A673 (cell line): ENCODE results near the gene RPS6KA2.

Experiments
- CTCF ChIP-seq: fragments of 300-800, 200-600 bp; sonication (generic); conservative IDR thresholded peaks from 2 replicates; pipeline ENCODE4 v1.5.1; 2017; ENCODE audit warnings: low read depth, mild to moderate bottlenecking, antibody characterized with exemption, low read length, moderate library complexity, mixed read lengths
- EZH2 ChIP-seq: fragments of 200-600 bp; sonication (generic); IDR thresholded peaks from 2 replicates; pipeline ENCODE4 v1.6.1; 2017; ENCODE audit warnings: borderline replicate concordance, low read depth, mild to moderate bottlenecking, mixed read lengths, antibody characterized with exemption, low read length; ENCODE audit not compliant: poor library complexity, severe bottlenecking

- TF ChIP-seq CTCF (no peak), EZH2 (no peak)
These were observed 3.4 kb upstream of the RPS6KA2 start for GRCh38 chr6:166630462-166630861.
